ENCODE results near the gene TMEM40.
"Not testable (repeated sequence)": the region's sequence is repeated elsewhere in the genome, so short reads cannot be mapped to it uniquely, and the experiment has no call there.

The TMEM40 gene

DNA sequence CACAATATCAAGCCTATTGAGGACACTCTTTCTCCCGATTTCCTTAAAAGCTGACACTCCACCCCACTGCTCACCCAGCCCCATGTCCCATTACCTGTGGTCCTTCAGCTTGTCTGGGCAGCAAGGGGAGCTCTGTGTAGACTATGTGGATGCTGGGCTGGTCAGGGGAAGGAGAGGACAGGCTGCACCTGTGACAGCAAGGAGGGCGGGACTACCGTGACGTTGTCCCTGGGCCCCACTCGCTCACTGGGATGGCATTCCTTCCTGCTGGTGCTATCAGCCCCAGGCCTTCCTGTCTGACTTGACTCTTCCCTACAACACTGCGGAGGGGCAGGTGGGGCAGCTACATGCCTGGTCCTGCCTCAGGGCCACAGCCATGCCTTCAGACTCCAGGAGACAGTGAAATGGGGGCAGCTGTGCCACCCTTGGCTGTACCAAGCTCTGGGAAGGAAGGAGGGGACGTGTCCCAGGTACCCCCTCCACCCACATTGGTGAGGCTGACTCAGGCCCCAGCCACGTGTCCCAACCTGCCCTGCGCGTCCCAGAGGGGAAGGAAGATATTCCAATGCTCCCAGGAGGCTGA, at the start of gene TMEM40:
TMEM40 (minus strand) TSS at position 163 of the 583 bp plus-strand sequence. CDS start 9,427 bp downstream, outside the sequence.
- DNase-seq = no peak

GRCh38 chr3:12808587-12808986, 49.5 kb upstream of the TMEM40 start:
- no peak for DNase-seq

DNA sequence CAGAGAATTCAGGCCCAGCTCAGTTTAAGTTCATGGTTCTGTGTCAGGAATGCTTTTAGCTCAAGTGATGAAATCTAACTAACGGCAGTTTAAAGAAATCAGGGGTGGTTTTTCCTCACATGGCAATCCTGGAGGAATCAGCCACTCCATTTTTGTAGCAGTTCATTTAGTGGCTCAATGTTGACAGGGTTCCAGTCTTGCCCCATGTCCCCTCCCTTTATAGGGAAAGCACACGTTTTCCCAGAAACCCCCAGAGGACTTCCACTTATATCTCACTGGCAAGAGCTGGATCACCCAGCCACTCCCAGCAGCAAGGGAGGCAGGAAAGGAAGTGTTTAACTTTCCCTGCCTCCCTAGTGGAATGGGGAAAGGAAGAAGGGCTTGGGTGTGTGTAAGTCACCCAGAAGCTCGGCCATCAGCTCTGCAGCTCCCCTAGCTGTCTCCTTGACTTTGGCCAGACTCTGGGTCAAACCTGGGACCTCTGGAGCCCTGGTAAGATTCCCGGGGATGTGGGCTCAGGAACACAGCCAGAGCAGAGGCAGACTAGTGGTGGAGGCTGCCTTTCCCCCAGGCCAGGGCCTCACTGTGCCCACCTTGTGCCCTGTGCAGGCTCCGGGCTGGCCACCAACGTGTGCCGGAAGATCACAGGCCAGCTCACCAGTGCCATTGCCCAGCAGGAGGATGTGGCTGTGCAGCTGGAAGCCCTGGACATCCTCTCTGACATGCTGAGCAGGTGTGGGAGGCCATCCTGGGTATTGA, 48.7 kb upstream of the TMEM40 start:
- DNase-seq = no peak

GRCh38 chr3:12807066-12807465, 48.0 kb upstream of the TMEM40 start:
- no peak for DNase-seq

DNA sequence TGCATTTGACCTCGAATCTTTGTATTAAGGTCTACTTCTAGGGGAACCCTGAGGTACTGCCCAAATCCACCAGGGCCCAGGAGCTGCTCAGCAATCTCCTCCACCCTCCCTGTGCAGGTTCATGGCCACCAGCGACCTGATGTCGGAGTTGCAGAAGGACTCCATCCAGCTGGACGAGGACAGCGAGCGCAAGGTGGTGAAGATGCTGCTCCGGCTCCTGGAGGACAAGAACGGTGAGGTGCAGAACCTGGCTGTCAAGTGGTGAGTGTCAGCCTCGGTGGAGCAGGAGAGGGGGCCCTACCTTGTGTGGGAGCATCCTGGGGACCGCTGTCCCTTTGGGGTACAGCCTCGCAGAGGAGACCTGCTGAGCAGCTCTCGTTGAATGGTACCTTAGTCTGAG, 44.3 kb upstream of the TMEM40 start:
- no peak for DNase-seq

GRCh38 chr3:12799525-12800440, 40.7 kb upstream of the TMEM40 start:
- DNase-seq = no peak

GRCh38 chr3:12798559-12799179, 39.6 kb upstream of the TMEM40 start:
- no peak for DNase-seq

DNA sequence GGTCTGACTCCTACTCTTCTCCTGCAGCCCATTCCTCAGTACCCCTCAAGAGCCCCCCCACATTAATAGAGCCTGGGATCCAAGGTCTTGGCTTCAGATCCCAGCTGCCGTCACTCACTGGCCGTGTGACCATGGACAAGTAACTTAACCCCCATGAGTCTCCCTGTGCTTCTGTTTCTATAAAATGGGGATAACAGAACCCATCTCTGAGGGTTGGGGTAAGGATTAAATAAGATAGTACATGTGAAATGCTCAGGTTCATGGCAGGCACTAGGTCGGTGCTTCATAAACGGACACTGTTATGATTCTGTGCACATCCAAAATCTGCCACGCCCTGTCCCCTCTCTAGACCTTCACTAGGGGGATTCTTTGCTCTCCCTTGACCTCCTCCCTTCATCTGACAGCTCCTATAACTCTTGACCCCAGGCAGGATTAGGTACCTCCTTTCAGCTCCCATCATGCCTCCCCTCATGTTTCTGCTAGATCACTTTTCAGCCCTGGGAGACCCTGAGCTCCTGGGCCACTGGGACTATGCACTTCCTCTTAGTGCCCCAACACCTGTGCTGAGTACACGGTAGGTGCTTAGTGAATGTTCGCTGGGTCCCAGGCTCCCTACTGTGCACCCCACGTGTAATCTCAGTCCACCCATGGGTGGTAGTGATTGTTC, 39.0 kb upstream of the TMEM40 start:
- DNase-seq = no peak

- no peak for DNase-seq
Measured at GRCh38 chr3:12797124-12797891, 38.2 kb upstream of the TMEM40 start.

GRCh38 chr3:12796171-12797123, 37.4 kb upstream of the TMEM40 start, which contains the start of gene CAND2:
Gene CAND2 (plus strand): TSS chr3:12796680. CDS start chr3:12796721, 41 bp downstream.
- no peak for DNase-seq

DNA sequence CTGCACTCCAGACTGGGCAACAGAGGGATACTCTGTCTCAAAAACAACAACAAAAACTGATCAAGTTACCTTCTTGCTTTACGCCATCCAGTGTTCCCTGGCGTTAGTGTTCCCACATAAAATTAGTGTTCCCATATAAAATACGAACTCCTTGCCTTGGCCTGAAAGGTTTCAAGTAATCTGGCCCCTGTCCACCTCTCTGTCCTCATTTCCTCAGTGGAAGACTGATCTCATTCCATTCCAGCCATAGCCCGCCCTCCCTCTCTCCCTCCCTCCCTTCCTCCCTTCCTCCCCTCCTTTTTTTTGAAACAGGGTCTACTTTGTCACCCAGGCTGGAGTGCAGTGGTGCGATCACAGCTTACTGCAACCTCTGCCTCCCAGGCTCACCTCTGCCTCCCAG, 34.6 kb upstream of the TMEM40 start:
- DNase-seq = no peak

GRCh38 chr3:12791430-12791829, 32.4 kb upstream of the TMEM40 start:
- no peak for DNase-seq

DNA sequence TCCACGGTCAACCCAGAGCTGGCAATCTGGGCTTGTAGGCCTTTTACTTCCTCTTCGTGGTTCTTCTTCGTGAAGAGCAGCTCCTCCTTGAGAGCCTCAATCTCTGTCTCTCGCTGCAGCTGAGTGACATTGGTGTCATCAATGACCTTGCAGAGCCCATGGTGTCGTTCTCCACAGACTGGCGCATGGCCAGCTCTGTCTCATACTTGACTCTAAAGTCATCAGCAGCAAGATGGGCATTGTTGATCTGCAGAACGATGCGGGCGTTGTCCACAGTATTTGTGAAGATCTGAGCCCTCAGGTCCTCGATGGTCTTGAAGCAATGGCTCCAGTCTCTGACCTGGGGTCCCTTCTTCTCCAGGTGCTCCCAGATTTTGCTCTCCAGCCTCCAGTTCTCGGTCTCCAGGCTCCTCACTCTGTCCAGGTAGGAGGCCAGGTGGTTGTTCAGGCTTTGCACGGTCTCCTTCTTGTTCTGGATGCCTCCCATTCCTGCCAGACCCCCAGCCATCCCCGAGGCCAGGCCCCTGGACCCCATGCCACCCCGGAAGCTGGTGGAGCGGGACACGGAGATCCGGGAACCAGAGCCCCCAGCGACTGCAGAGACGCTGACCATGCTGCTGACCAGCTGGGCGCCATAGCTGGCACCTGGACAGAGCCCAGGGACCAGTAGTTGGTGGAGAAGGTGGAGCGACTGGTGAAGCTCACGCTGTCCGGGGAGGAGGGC, 29.1 kb upstream of the TMEM40 start:
- not testable (repeated sequence) for DNase-seq

- not testable (repeated sequence) for DNase-seq
Measured at GRCh38 chr3:12787346-12787745, 28.3 kb upstream of the TMEM40 start.

- DNase-seq = no peak
Measured at GRCh38 chr3:12785096-12785495, 26.0 kb upstream of the TMEM40 start.

DNA sequence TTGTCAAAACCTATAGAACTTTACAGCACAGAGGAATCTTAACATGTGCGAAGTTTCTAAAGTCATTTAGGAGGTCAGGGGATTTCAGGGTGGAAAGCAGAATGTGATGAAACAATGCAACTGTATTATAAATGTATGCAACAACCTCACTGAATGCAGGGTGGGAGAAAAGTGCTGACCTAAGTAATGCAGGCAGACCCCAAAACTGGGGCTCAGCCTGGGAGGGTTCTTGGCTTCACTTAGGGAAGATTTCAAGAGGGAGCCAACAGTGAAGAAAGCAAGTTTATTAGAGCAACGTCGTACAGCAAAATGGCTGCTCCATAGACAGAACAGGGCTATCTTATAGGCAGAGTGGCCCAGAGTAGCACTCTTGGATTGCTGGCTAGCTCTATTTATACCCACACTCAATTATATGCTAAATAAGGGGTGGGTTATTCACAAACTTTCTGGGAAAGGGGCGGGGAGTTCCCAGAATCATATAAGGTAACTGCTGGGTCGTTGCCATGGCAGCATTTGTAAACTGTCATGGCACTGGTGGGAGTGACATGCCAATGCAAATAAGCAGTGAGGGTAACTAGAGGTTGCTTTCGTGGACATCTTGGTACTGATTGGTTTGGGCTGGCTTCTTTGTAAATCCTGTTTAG, 23.2 kb upstream of the TMEM40 start:
- no peak for DNase-seq

GRCh38 chr3:12780751-12781150, 21.7 kb upstream of the TMEM40 start:
- DNase-seq = no peak

DNA sequence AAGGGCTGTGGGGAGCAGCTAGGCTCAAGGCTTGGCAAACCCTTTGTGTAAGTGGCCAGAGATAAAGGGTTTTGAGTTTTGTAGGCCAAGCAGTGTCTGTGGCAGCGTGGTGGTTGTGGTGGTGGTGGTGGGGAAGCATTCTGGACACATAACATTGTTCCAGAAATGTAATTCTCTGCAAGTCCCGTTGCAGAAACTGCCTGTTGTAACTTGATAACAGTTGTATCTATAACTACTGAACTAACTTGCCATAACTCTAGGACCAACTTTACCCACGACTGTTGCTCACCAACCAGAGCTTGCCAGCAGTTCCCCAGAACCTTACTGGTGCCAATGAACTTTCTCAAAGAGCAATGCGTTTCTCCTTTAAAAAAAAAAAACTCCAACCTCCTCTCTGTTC, 18.1 kb upstream of the TMEM40 start:
- DNase-seq = no peak

GRCh38 chr3:12775970-12776369, 16.9 kb upstream of the TMEM40 start:
- DNase-seq = not testable (repeated sequence)

Measured in DMS 273 treated with DMSO at 0.1 percent for 48 hours (cell line).